Sigmoid colon (tissue), 7 donors: Measurements from ENCODE around the gene MARCKS. TPM values are rescaled to one million over a fixed set of nuclear protein-coding genes. Genes with fewer than 3 reads are reported as not detected.
A peak's percentile ranks its signal among the peaks of the same experiment; 100 is the strongest.

Experiments
- DNase-seq: peaks from one replicate; pipeline ENCODE4 v3.0.0-alpha.2; 2019
- H3K27ac ChIP-seq, 4 donors: fragments of 200-600 bp; sonication (generic); one replicate each; pipeline ENCODE4 v1.5.1; 2016 to 2019; ENCODE audit warnings: mild to moderate bottlenecking in 1 of 4
- H3K27me3 ChIP-seq, 3 donors: fragments of 200-600 bp; sonication (generic); one replicate each; pipeline ENCODE4 v1.5.1; 2019; ENCODE audit warnings: mild to moderate bottlenecking in 1 of 3
- H3K36me3 ChIP-seq, 4 donors: fragments of 200-600 bp; sonication (generic); one replicate each; pipeline ENCODE4 v1.5.1; 2016 to 2019
- H3K4me1 ChIP-seq, 4 donors: fragments of 200-600 bp; sonication (generic); one replicate each; pipeline ENCODE4 v1.5.1; 2017 to 2019
- H3K4me3 ChIP-seq, 4 donors: fragments of 200-600 bp; sonication (generic); one replicate each; pipeline ENCODE4 v1.5.1; 2017 to 2019; ENCODE audit warnings: mild to moderate bottlenecking in 2 of 4, moderate library complexity in 1 of 4
- H3K9me3 ChIP-seq, 4 donors: fragments of 200-600 bp in 3 of 4; sonication (generic) in 3 of 4; one replicate each; pipeline versions ENCODE4 v1.5.1 to v1.6.1; 2013 to 2019
- EP300 ChIP-seq, 4 donors: sonication (generic); formaldehyde crosslinking; IDR thresholded peaks; one replicate each; pipeline ENCODE4 v1.6.1; 2017; ENCODE audit warnings: antibody characterized with exemption in 4 of 4
- POLR2A ChIP-seq, 2 donors: fragments of 450-650 bp; IDR thresholded peaks; one replicate each; pipeline ENCODE4 v1.6.1; 2016; ENCODE audit warnings: antibody characterized with exemption in 2 of 2, mild to moderate bottlenecking in 2 of 2, moderate library complexity in 2 of 2
- POLR2AphosphoS5 ChIP-seq, 4 donors: sonication (generic); formaldehyde crosslinking; IDR thresholded peaks; one replicate each; pipeline ENCODE4 v1.6.1; 2017; ENCODE audit warnings: antibody characterized with exemption in 4 of 4
- WGBS, 2 donors: extraction: QIAGEN DNeasy Blood & Tissue Kit; methylation state at CpG; one replicate each; pipeline ENCODE4 v1.1.7; 2013; 5-methylcytosine and 5-hydroxymethylcytosine counted together
- intact Hi-C: fragments of 100-400 bp; cut with DNase I; formaldehyde crosslinking; loops from one replicate; pipeline ENCODE4 v1.15.1; 2023
- polyA plus RNA-seq, 3 donors: library from polyadenylated mRNA; stranded (reverse); fragments of 200-250 nt; gene quantifications; one replicate each; pipeline ENCODE4 v1.2.3, GENCODE V29; 2013
- total RNA-seq, 4 donors: library from RNA; depleted of rRNA; stranded (reverse); fragments of >200 nt; gene quantifications; one replicate each; pipeline ENCODE4 v1.1.0, GENCODE V29; 2016
- TF ChIP-seq, protein P1 (sequence below), 4 experiments: fragments of 450-650 bp in 3 of 4; fragments of 200-600 bp in 1 of 4; IDR thresholded peaks; one replicate each; pipeline ENCODE4 v1.5.1; 2016 to 2019; ENCODE audit warnings: antibody characterized with exemption in 4 of 4, mild to moderate bottlenecking in 3 of 4, moderate library complexity in 2 of 4
- donor health status: healthy with polysubstance abuse.
- donor health status: Bipolar disorder and iron deficiency.
- donor health status: healthy.

The MARCKS gene
- total and polyA plus RNA-seq, 7 donors, result 30.0 to 67.1 (median 52.0) TPM

DNA sequence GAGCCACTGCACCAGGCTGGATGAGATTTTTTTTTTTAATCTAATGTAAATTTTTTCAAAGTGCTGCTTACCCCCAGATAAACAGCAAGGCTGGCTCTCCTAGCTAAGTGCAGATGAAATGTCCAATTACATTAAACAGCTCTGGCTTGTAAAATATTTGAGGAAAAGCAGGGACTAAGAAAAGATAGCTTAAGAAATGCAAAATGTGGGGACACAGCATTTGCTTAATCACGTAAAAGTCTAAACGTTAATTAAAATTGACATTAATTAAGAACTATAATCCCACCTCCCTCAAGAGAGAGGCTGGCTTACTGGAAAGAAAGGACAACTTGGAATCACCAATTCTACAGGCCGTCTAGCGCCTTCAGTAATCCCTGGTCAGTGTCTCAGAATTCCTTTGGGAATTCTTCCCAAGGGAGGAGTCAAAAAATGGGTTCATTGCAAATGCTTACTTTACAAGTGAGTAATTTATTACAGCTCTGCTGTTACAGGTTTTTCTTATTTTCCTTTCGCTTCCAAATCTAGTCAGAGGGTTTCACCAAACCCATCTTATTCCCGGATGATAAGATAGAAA is 13.6 kb upstream of the MARCKS start:
- H3K9me3 ChIP-seq, result no peaks in the 10 kb centered on the region

GRCh38 chr6:113846577-113846976 is 10.6 kb upstream of the MARCKS start:
- TF ChIP-seq POLR2AphosphoS5 (IDR thresholded peaks at IDR 0.05) (no peak), EP300 (IDR thresholded peaks at IDR 0.05) (no peak), POLR2A (IDR thresholded peaks at IDR 0.05) (no peak)
- TF ChIP-seq, protein P1, sequence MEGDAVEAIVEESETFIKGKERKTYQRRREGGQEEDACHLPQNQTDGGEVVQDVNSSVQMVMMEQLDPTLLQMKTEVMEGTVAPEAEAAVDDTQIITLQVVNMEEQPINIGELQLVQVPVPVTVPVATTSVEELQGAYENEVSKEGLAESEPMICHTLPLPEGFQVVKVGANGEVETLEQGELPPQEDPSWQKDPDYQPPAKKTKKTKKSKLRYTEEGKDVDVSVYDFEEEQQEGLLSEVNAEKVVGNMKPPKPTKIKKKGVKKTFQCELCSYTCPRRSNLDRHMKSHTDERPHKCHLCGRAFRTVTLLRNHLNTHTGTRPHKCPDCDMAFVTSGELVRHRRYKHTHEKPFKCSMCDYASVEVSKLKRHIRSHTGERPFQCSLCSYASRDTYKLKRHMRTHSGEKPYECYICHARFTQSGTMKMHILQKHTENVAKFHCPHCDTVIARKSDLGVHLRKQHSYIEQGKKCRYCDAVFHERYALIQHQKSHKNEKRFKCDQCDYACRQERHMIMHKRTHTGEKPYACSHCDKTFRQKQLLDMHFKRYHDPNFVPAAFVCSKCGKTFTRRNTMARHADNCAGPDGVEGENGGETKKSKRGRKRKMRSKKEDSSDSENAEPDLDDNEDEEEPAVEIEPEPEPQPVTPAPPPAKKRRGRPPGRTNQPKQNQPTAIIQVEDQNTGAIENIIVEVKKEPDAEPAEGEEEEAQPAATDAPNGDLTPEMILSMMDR (IDR thresholded peaks at IDR 0.05), result no peak
- Histone ChIP-seq H3K27ac (no peak overlapping the region), H3K9me3 (no peaks in the 10 kb centered on the region), H3K4me3 (no peak overlapping the region), H3K27me3 (no peaks in the 10 kb centered on the region), H3K36me3 (no peaks in the 10 kb centered on the region), H3K4me1 (peaks cover 0 to 9% (median 4%) of the 10 kb centered on the region in 4 donors)
- DNase-seq, result no peak
- intact Hi-C loops, result no loop called here
- WGBS, 2 donors, result 92 to 95% methylated on average over 1 of the region's 1 CpG

More for the DNA sequence above, 13.6 kb upstream of the MARCKS start:
- H3K27me3 ChIP-seq, result no peaks in the 10 kb centered on the region
- no peak overlapping the region for H3K4me3 ChIP-seq
- 85 to 95% methylated on average over 6 of the region's 6 CpGs for WGBS, 2 donors
- H3K27ac ChIP-seq, result peak overlapping the region in 3 of 4 donors; percentile 13 to 39 (median 30)
- H3K4me1 ChIP-seq, result peaks cover 0 to 9% (median 4%) of the 10 kb centered on the region in 4 donors
- no peaks in the 10 kb centered on the region for H3K36me3 ChIP-seq
- TF ChIP-seq, protein P1 (IDR thresholded peaks at IDR 0.05), result no peak
- no peak for TF ChIP-seq POLR2A (IDR thresholded peaks at IDR 0.05)
- TF ChIP-seq EP300 (IDR thresholded peaks at IDR 0.05), result peak in 2 of 4 donors; percentile 1 to 36
- TF ChIP-seq POLR2AphosphoS5 (IDR thresholded peaks at IDR 0.05), result peak in 3 of 4 donors; percentile 50 to 89 (median 73)
- intact Hi-C loops, result loop anchor here (2.0 kb wide), 1 partner anchor 19 kb away; no protein-coding TSS in a partner anchor
- no peak for DNase-seq

DNA sequence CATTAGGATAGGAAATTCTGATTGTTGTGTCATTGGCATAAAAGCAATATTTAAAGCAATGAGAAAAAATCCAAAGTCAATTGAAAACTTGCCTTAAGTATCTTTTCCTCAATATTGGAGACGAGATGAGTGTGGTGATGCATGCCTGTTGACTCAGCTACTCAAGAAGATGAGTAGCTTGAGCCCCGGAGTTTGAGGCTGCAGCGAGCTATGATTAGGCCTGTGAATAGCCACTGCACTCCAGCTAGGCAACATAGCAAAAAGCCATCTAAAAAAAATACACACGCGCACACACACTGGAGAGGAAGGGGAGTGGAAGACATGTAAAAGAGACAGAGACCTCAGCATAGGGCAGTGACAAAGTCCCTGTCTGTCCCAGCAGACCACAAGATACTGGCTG is 9.7 kb upstream of the MARCKS start:
- TF ChIP-seq, protein P1 (IDR thresholded peaks at IDR 0.05), result no peak
- TF ChIP-seq POLR2AphosphoS5 (IDR thresholded peaks at IDR 0.05) (no peak), EP300 (IDR thresholded peaks at IDR 0.05) (no peak), POLR2A (IDR thresholded peaks at IDR 0.05) (no peak)
- Histone ChIP-seq H3K27me3 (no peaks in the 10 kb centered on the region), H3K36me3 (no peaks in the 10 kb centered on the region), H3K27ac (no peak overlapping the region), H3K9me3 (no peaks in the 10 kb centered on the region), H3K4me3 (no peak overlapping the region), H3K4me1 (peaks cover 0 to 9% (median 4%) of the 10 kb centered on the region in 4 donors)
- intact Hi-C loops, result no loop called here
- 95 to 97% methylated on average over 5 of the region's 5 CpGs for WGBS, 2 donors
- no peak for DNase-seq

DNA sequence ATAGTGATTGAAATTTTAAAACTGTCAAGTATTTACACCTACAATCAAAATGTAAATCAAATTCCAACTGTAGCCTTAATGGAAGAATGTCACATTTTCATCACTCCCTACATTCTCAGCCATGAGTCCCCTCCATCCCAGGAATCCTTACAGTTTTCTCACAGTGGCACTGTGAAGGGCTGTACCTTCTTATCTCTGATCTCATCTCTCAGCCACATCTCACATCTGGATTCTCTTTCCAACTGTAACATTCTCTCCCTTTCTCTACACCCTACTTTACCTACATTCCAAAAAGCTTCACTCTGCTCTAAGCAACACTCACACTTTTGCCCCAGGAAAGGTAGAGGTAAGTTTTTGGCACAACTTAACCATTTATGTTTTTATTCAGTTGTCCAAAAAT is 8.9 kb upstream of the MARCKS start:
- no peak for TF ChIP-seq POLR2A (IDR thresholded peaks at IDR 0.05)
- TF ChIP-seq EP300 (IDR thresholded peaks at IDR 0.05), result no peak
- TF ChIP-seq, protein P1 (IDR thresholded peaks at IDR 0.05), result no peak
- H3K4me3 ChIP-seq, result no peak overlapping the region
- DNase-seq, result no peak
- H3K36me3 ChIP-seq, result no peaks in the 10 kb centered on the region
- H3K4me1 ChIP-seq, result peaks cover 0 to 6% (median 2%) of the 10 kb centered on the region in 4 donors
- no peak overlapping the region for H3K27ac ChIP-seq
- intact Hi-C loops, result no loop called here
- no peaks in the 10 kb centered on the region for H3K27me3 ChIP-seq
- H3K9me3 ChIP-seq, result no peaks in the 10 kb centered on the region

GRCh38 chr6:113848811-113849210 is 8.3 kb upstream of the MARCKS start:
- Histone ChIP-seq H3K9me3 (no peaks in the 10 kb centered on the region), H3K4me3 (no peak overlapping the region), H3K4me1 (peaks cover 0 to 2% (median 0%) of the 10 kb centered on the region in 4 donors), H3K27me3 (no peaks in the 10 kb centered on the region), H3K36me3 (no peaks in the 10 kb centered on the region), H3K27ac (no peak overlapping the region)
- no peak for DNase-seq
- TF ChIP-seq EP300 (IDR thresholded peaks at IDR 0.05), result no peak
- TF ChIP-seq POLR2AphosphoS5 (IDR thresholded peaks at IDR 0.05), result no peak
- TF ChIP-seq POLR2A (IDR thresholded peaks at IDR 0.05), result no peak
- TF ChIP-seq, protein P1 (IDR thresholded peaks at IDR 0.05), result no peak
- intact Hi-C loops, result no loop called here
- WGBS, 2 donors, result 94 to 95% methylated on average over 1 of the region's 1 CpG
